8988T (cell line): ENCODE results near the gene CEP295NL.
"Not testable (repeated sequence)": the region's sequence is repeated elsewhere in the genome, so short reads cannot be mapped to it uniquely, and the experiment has no call there.

Experiments used
- DNase-seq: peaks from one replicate; pipeline ENCODE4 v3.0.0; 2011

CEP295NL gene

GRCh38 chr17:78901806-78902205 is 1.2 kb downstream of the CEP295NL start:
- DNase-seq, result no peak

DNA sequence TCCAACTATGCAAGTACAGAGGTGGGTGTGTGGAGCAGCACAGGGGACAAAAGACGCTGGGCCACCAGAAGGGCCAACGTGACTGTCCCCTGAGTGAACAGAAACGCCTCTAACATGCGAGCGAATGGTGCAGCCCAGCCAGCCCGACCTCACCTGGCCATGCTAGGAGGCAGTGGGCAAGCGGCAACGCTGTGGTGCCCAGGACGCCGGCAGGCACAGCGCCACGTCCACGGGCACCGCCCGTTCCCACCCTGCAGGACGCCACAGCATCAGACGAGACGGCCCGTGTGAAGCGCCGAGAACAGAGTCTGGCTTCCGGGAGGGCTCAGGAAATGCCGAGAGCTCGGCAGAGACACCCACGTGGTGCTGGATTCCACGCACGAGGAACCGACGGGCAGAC is 2.2 kb downstream of the CEP295NL start:
- DNase-seq, result no peak

GRCh38 chr17:78899361-78900260 is 3.4 kb downstream of the CEP295NL start:
- DNase-seq, result no peak

GRCh38 chr17:78898947-78899346 is 4.1 kb downstream of the CEP295NL start:
- no peak for DNase-seq

DNA sequence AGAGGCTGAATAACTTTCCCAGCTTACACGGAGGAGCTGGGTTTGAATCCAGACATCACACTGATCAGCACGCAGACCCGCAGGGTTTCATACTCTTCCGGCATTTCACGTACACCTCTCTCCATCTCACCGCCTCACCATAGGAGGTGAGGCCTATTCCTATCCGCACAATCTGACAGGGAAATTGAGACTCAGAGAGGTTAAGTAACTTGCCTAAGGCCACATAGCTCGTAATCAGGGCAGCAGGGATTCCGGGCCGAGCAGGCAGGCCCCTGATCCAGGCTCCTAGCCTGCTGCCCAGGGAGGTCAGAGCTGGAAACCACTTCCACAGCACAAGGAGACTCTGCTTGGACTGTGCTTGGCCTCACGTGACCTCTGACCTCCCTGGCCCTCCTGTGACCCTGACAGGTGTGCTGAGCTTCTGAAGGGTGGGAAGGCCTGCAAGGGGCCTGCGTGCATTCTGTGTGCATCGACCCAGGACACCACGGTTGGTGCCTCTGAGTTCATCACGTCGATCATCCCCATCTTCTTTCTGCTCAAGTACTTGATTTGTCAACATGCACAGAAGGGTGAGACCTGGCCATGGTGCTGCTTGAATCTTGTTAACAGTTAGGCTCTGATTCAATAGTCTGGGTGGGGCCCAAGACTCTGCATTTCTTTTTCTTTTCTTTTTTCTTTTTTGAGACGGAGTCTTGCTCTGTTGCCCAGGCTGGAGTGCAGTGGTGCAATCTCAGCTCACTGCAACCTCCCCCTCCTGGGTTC is 4.7 kb downstream of the CEP295NL start:
- DNase-seq, result no peak

DNA sequence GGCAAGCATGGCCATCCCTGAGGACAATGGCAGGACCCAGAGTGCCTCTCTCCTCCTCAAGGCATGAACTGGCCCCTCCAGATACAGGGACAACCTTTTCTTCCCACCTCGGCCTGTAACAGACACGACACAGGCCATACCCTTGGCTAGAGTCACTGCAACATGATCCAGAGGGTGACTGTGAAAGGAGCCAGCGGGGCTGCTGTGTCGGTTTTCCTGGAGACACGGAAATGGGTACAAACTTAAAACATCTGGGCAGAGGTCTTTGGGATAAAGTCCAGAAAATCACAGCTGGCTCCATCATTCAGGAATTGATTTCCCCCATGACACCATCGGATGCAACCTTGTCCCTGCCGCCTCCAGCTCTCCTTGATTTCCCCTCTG is 5.3 kb downstream of the CEP295NL start:
- DNase-seq, result no peak

DNA sequence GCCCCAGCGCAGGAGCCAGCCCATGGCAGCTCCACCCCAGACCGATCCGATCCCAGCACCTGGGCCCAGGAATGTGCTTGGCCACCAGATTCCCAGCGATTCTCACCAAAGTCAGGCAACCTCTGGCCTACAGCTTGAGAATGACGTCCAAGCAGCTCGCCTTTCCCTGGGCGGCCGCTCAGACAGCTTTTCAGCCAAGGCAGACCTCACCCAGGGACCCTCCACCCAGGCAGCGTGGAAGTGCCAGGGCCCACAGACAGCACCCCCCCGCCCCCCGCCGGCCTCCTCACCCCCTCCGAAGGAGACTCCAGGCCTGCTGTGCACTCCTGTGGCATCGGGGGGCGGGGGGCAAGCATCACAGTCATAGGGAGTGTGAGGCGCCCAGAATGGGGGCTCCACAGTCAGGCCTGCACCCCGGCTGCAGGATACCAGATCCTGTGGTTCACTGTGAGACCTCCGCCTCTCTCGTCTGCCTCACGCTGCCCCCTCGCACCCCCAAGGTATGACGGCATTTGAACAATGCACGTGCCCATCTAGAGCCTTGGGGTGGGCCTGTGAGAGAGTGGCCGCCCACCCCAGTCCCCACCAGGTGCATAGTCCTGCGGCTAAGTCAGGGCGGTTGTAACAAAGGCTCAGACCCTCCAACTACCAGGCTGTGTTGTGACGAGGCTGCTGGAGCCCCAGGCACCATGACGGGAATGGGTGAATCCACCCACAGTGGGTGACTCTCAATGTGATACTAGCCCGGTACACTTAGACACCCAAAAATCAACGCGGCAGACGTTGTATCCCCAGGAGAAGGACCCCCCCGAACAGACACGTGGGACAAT is 6.0 kb downstream of the CEP295NL start:
- no peak for DNase-seq

DNA sequence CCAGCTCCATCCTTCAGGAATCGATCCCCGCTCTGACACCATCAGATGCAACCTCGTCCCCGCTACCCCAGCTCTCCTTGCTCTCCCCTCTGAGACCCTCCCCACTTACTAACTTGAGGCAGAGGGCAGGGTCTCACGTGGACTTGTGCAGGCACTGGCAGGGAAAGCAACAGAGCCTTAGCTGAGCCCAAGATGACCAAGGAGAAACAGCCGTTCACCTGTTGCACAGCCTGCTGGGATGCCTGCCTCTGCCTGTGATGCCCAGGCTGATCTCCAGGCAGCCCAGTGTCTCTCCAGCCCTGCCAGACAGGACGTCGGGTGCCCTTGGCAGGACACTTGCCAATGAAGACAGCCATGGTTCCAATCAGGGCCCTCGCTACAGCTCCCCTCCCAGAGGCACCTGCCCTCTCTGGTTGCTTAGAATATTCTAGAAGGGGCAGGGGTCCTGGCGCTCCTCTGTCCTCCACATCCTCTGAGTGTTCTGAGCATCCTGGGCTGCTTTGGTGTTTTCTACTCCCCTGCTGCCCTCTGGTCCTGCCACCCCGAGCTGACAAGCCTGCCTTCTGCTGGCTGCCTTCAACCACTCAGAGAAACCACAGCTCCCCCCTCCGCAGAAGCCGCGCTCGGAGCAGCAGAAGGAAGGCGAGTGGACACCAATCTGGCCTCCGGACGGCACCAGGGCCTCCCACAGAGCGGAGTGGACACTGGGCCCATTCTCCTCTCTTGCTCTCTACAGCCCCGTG is 6.7 kb downstream of the CEP295NL start:
- no peak for DNase-seq

- DNase-seq, result no peak
Measured at GRCh38 chr17:78895322-78895721, 7.7 kb downstream of the CEP295NL start.

DNA sequence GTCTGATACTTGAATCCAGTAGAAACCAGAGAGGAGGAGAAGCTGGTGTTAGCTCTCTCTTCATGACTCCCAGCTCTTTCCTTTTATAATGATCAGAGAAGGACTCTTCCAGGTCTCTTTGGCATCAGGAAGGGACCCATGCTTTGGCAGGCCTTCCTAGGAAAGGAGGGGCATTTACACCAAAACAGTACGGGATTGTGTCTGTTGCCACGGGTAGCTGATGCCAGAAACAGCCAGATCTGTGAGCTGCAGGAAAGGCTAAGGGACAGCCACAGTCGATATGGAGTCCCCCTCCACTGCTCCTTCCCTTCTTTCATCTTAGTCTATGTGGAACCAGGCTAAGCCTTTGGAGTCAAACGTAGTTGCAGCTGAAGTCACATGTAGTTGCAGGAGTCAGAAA is 9.3 kb downstream of the CEP295NL start:
- DNase-seq, result no peak

DNA sequence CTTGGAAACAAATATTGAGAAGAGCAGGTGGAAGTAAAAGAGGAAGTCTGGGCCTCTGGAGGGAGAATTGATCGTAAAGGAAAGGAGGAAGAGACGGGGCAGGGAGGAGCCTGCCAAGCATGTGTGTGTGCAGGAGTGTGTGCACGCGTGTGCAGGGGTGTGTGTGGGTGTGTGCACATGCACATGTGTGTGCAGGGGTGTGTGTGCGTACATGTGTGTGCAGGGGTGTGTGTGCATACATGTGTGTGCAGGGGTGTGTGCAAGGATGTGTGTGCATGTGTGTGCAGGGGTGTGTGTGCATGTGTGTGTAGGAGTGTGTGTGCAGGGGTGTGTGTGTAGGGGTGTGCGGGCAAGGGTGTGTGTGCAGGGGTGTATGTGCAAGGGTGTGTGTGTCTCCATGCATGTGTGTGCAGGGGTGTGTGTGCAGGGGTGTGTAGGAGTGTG is 10.0 kb downstream of the CEP295NL start:
- no peak for DNase-seq

GRCh38 chr17:78892520-78892919 is 10.5 kb downstream of the CEP295NL start:
- no peak for DNase-seq

DNA sequence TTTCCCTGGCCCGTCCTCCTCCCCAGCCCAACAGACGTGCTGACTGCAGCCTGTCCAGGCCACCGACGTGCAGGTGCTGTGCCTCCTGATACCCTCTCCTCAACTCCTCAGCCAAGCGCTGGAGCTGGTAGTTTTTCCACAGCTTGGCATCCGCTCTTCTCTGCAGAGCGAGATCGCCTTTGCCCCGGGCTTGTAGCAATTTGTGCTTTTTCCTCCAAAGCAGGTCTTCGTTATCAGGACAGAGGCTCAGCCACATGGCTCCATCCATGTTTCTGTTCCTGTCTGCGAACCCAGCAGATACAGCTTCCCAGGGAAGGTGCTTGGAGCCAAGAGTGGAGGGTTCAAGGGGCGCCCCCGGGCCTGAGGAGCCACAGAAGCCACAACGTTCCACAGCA is 10.9 kb downstream of the CEP295NL start:
- DNase-seq, result no peak

- DNase-seq, result no peak
Measured at GRCh38 chr17:78891406-78892061, 11.5 kb downstream of the CEP295NL start.

- DNase-seq, result no peak
Measured at GRCh38 chr17:78890498-78890897, 12.5 kb downstream of the CEP295NL start.

DNA sequence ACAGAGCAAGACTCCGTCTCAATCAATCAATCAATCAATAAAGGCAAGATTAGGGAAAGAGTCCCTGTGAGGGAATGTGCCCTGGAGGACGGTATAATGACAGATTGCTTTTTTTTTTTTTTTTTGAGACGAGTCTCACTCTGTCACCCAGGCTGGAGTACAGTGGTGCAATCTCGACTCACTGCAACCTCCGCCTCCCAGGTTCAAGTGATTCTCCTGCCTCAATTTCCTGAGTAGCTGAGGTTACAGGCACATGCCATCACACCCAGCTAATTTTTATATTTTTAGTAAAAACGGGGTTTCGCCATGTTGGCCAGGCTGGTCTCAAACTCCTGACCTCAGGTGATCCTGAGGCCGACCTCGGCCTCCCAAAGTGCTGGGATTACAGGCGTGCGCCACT is 12.9 kb downstream of the CEP295NL start:
- not testable (repeated sequence) for DNase-seq

DNA sequence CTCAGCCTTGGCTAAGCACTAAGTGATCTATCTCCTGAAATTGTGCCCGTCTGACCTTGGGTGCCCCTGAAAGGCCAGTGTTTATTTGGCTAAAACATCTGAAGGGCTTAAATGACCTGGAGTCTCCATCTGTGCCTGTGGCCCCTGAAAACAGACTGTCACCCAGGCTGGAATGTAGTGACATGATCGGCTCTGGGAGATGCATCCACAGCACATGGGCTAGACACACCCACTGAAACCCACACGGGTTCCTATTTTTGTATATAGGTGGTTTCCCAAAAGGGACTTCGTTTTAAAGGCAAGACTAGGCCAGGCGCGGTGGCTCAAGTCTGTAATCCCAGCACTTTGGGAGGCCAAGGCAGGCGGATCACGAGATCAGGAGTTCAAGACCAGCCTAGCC is 13.5 kb downstream of the CEP295NL start:
- DNase-seq, result no peak

GRCh38 chr17:78888941-78889518 is 14.0 kb downstream of the CEP295NL start:
- no peak for DNase-seq

DNA sequence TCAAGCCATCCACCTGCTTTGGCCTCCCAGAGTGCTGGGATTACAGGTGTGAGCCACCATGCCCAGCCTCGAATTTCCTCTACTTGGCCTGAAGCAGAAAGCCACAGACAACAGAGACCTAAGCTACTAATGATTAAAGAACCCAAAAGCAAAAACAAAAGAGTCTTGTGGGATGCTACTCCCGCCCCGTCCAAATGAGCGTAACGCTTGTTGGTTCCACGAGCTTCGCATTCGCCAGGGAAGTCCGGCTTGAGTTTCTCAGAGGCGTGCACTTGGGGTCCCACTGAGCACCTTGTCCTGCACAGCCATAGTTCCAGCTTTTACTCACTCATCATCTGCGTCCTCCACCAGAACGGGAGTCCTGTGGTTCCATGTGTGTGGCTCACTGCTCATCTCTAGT is 16.0 kb downstream of the CEP295NL start:
- no peak for DNase-seq

GRCh38 chr17:78885956-78886355 is 17.0 kb downstream of the CEP295NL start:
- DNase-seq, result no peak

GRCh38 chr17:78884876-78885667 is 17.9 kb downstream of the CEP295NL start:
- DNase-seq, result no peak
